T-helper 1 cell treated with Interleukin-12 subunit alpha and Interleukin-12 subunit beta and Interleukin-4 antibody, amounts not matched to agents 30 ng/mL and 1 ng/mL, for 36 hours (primary cell): ENCODE results near the gene SELENOH. TPM values are rescaled to one million over a fixed set of nuclear protein-coding genes. Genes with fewer than 3 reads are reported as not detected.

ENCODE experiments used
- intact Hi-C: fragments of 100-400 bp; cut with micrococcal nuclease; formaldehyde crosslinking; loops from one replicate; pipeline ENCODE4 v1.15.1; 2024
- total RNA-seq: library from RNA; stranded (reverse); gene quantifications from 2 replicates; pipeline ENCODE4 v1.2.3, GENCODE V29; 2022

The SELENOH gene
- total RNA-seq, 1 donor from 2014 or later, result 160 TPM

- intact Hi-C loops, result no loop called here
Observed at GRCh38 chr11:57745206-57745605, 3.9 kb downstream of the SELENOH start.

DNA sequence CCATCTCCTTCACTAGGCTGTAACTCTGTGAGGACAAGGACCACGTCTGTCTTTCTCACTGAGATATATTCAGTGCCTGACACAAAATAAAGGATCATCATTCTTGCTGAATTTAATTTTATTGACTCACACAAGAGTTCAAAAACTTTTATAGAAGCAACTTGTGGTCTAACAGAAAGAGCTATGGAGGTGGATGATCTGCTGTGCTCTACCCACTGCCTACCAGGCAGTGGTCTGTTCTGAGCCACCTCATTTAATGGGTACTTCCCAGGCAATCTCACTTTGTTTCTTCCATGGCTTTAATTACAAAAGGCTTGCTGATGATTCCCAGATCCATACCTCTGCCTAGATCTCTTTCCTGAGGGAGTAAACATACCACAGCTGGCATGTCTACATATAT is 5.6 kb downstream of the SELENOH start:
- intact Hi-C loops, result no loop called here

GRCh38 chr11:57751176-57751575 is 9.9 kb downstream of the SELENOH start:
- intact Hi-C loops, result loop anchor here (1.0 kb wide), 1 partner anchor 49 kb away; no protein-coding TSS in a partner anchor

GRCh38 chr11:57751676-57752253 is 10.5 kb downstream of the SELENOH start, which contains the start of gene BTBD18:
Gene BTBD18, minus strand, starts transcription at chr11:57751819. Its CDS starts 631 bp downstream, at chr11:57751188.
- intact Hi-C loops, result loop anchor here (1.0 kb wide), 1 partner anchor 49 kb away; no protein-coding TSS in a partner anchor

- intact Hi-C loops, result no loop called here
Observed at GRCh38 chr11:57752954-57753353, 11.7 kb downstream of the SELENOH start.

DNA sequence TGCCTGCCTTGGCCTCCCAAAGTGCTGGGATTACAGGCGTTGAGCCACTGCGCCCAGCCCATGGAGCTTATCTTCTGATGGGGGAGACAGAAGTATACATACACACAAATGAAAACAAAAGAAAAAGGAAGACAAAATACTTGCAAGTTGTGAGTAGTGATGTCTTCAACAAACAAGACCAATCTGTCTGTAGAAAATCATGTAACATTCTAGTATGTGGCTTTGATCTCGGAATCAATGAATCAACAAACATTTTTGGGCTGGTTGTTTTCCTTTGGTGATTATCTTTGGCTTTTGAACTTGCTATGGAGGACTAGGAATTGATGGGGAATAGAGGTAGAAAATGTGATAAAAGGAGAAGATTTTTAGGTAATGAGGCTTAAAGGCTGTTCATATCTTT is 16.9 kb downstream of the SELENOH start:
- intact Hi-C loops, result no loop called here

DNA sequence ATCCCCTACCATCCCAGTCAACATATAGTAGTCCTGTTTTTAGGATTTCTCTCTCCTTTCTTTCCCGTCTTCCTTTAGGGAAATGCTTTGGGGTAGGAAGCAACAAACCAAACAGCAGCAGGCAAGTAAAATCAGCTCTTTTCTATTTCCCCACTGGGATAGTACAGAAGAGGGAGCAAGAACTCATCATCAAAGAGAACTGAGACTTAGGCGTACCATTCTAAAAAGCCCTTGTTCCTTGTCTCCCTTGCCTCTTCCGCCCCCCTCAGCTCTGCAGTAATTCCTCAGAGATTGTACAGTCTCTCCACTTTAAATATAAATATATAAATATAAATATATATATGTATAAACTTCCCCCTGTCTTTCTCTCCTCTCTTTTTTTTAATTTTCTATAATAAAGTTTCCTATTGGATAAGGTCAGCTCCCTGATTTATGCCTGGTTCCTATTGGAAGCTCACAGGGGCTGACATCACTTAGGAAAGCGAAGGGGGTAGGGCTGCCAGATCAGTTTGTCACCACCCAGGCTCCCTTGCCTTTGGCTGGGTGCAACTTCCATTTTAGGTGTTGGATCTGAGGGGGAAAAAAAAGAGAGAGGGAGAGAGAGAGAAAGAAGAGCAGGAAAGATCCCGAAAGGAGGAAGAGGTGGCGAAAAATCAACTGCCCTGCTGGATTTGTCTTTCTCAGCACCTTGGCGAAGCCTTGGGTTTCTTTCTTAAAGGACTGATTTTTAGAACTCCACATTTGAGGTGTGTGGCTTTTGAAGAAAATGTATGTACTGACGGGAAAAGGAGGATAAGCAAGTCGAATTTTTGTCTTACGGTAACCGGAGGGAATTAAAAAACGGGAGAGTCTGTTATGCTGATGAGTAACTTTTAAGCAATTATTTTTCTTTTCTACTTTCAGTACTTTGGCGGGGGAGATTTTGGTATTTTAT is 20.3 kb downstream of the SELENOH start, which contains the start of gene CTNND1:
TSS of gene CTNND1 (plus strand) at position 502 of the 934 bp plus-strand sequence. CDS start 29,677 bp downstream, outside the sequence.
- intact Hi-C loops, result no loop called here

DNA sequence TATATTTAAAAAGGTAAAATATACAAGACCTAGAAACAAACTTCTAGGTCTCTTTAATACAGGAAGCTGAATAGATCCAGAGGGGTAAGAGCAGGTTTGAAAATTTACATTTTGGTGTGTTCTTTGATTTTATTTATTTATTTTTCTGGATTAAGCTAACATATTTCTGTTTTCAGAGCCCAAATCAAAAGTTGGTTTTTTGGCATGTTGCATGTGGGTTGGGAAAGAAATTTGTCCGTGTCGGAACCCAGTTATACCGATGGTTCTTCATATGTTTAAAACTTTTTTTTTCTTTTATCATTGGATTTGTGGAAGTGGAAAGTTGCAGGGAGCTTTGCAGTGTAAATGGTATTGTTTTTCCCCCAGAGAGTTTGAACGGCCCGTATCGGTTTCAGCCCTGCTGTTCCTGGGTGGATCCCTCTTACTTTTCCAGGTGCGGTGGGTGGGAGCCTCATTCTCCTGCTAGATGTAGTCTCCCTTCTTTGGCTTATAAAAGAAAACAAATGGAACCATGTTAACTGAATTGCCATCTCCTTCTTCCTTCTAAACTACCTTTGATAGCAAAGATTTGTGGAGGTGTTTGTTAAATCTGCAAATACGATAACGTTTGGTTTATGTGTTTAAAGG is 21.1 kb downstream of the SELENOH start:
- intact Hi-C loops, result no loop called here

DNA sequence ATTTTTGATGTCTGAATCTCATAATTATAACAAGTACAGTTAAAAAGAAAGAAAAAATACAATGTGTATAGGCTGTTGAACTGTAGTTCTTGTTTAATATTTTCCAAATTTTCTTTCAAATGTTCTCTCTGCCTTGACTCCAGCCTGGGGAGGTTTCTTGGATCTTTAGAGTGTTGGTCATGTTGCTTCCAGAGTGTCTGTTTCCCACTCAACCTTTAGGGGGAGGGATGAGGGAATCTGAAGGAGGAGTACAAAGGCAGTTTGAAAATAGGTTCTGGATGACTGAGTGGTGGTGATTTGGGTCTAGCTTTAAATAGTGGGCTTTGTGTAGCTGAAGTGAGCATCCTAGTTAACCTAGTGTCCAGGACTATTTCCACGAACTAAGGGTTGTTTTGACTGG is 22.3 kb downstream of the SELENOH start:
- intact Hi-C loops, result no loop called here

GRCh38 chr11:57764021-57764420 is 22.7 kb downstream of the SELENOH start:
- intact Hi-C loops, result no loop called here

DNA sequence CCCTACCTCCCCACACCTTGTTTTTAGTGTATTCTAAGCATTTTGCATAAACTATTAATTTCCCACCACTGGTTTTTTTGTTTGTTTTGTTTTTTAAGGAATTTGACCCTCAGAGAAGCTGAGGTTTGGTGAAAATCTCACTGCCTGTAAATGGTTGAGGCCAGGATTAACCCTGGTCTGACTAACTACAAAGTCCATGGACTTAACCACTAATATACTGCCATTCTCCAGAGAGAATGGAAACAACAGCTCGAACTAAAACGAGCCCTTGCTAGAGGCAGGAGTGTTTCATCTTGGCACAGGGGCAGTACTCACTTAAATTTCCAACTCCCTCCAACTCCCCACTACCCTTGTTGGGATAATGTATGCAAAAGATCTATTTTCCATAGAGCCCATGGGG is 23.3 kb downstream of the SELENOH start:
- intact Hi-C loops, result no loop called here

DNA sequence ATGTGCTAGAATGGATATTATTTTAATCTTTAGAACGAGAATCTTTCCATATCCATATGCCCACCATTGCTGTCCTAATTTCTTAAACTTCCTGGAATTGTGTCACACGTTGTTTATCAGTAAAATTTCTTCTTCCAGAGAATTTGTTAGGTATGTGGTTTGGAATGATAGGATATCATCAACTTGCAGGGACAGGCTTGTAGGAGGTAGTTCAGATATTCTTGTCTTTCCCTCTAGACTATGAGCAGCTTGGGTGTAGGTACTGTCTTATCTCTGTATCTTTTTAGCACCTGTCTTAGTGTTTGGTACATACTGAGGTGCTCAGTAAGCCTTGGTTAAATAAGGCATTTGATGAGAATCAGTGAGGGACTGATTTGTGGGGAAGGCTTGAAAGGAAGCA is 23.7 kb downstream of the SELENOH start:
- intact Hi-C loops, result no loop called here

DNA sequence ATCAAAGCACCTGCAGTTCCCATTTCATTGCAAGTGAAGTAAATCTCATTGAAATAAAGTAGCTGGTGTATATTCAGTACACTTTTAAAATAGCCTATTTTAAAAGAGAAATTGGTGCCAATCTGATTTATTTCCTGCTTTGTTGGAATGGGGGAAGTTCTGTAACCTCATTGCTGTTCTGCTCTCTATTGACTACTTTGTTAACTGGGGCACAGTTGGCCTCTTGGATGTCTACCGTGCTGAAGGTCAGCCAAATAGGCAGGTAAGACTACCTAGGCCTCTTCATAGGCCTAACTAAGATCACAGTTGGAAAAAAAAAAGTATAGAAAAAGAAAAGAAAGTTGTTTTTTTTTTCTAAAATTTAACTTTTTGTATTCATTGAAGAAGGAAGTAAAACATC is 29.5 kb downstream of the SELENOH start:
- intact Hi-C loops, result no loop called here

DNA sequence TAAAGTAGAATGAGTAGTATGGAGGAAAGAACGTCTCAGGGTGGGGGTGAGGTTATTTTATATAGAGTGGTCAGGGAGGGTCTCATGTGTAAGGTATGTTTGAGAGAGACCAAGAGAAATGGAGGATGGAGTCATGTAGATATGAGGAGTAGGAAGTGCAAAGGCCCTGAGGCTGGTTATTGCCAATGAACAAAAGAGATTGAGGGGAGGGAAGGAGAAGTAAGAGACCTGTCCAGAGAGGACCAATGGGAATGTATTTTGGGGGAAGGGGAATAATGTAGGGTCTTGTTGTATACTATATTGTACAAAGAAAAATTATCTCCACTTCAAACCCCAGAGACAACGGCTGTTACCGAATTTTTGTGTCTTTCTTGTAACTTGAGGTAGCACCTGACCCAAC is 30.1 kb downstream of the SELENOH start:
- intact Hi-C loops, result no loop called here

DNA sequence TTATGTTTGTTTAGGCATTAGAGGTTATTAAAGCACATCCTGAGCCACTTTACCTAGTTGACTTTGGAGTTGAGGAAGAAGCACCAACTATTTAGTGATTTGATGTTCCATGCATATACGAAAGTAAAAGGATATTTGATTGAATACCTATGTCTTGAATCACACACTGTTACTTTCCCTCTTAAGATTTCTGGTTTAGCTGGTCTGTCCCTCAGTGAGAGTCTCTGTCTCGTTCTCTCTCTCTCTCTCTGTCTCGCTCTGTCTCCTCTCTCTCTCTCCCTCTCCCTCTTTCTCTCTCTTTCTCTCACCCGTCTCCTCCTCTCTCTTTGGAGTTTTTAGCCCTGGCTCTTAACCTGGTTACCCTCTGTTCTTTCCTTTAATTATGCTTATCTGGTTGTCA is 31.3 kb downstream of the SELENOH start:
- intact Hi-C loops, result no loop called here

- intact Hi-C loops, result no loop called here
Observed at GRCh38 chr11:57773026-57773598, 31.8 kb downstream of the SELENOH start.

DNA sequence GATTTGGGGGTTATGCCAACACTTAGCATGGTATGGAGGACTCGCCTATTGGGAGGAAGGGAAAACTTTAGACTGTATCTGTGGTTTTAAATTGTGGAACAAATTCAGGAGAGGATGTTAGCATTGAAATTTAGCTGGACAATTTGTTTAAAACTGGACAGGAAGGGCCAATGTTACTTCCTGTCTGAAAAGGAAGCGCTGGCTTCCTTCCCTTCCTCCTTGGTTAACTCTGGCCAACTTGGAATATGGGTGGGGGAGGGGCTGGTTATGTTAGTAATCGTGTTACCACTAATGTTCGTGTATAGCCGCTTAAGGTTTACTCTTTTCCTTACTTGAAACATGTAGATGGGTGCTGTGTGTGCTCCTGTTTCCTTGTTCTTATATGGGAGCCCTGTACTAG is 34.2 kb downstream of the SELENOH start:
- intact Hi-C loops, result no loop called here

DNA sequence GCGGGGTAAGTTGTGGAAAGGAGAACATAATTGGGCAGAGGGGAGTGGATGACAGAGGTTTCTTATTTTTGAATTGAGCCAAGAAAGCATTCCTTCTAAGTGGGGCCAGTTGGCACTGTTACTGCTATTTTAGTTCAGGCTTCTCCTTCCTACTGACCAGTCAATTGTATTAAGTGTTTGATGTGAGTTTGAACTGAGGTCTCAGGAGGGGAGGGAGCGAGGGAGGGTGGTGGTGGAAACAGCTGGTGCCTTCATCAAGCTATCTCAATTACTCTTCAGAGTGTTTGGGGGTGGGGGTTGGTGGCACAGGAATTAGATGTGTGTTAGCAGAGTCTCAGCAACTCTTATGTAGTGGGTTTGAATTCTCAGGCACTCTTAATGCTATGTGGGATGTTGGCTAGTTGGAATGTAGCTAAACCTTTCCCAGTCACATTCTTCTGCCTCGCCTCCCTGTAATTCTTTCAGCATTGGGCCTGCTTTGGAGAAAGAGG is 34.8 kb downstream of the SELENOH start:
- intact Hi-C loops, result no loop called here

GRCh38 chr11:57776577-57777210 is 35.4 kb downstream of the SELENOH start:
- intact Hi-C loops, result no loop called here

GRCh38 chr11:57777969-57778317 is 36.7 kb downstream of the SELENOH start:
- intact Hi-C loops, result no loop called here
